ENCODE measurements around the gene EEF1AKMT2.

DNA sequence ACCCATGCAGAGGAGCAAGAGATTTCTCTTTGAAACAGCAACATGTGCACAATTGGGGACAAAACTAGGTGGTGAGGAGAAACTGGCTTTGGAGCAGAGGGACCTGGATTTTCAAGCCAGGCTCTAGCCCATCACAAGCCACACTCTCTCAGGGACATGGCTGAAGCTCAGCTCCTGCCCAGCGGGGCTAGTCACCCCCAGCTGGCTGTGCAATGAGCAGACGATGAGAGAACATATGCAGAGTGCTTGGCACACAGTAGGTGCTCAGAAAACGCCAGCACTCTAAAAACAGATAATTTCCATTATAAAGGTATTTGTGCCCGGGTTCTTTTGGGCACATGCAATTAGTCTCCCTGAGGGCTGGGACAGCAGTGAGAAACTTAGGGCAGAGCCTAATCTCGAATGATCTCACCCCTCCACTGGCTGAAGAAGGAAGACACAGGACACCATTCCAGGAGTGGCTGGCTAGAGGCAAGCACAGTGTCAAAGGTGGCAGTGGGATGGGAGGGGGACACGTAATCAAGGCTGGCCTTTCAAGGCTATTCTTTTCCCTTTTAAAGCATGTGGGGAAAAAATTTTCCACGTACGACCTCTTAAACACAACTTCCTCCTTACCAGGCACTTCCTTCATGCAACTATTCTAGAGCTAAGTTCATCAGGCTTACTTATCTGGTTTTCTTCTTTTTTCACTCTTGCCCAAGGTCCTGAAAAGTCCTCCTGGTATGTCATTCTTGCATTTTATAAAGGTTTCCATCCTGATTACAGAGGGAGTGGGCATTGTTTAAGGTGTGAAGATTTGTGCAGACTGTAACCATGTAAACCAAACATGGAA lies 62.6 kb downstream of the EEF1AKMT2 start:
- TF ChIP-seq, protein P1, sequence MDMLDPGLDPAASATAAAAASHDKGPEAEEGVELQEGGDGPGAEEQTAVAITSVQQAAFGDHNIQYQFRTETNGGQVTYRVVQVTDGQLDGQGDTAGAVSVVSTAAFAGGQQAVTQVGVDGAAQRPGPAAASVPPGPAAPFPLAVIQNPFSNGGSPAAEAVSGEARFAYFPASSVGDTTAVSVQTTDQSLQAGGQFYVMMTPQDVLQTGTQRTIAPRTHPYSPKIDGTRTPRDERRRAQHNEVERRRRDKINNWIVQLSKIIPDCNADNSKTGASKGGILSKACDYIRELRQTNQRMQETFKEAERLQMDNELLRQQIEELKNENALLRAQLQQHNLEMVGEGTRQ (CRISPR knock-in tag; IDR thresholded peaks at IDR 0.05), result no peak
- TF ChIP-seq SMAD4 (CRISPR knock-in tag; IDR thresholded peaks at IDR 0.05) (no peak), GABPB1 (CRISPR knock-in tag; IDR thresholded peaks at IDR 0.05) (no peak), NFATC4 (CRISPR knock-in tag; IDR thresholded peaks at IDR 0.05) (no peak), CREB1 (CRISPR knock-in tag; IDR thresholded peaks at IDR 0.05) (no peak)
- TF ChIP-seq, protein P2, sequence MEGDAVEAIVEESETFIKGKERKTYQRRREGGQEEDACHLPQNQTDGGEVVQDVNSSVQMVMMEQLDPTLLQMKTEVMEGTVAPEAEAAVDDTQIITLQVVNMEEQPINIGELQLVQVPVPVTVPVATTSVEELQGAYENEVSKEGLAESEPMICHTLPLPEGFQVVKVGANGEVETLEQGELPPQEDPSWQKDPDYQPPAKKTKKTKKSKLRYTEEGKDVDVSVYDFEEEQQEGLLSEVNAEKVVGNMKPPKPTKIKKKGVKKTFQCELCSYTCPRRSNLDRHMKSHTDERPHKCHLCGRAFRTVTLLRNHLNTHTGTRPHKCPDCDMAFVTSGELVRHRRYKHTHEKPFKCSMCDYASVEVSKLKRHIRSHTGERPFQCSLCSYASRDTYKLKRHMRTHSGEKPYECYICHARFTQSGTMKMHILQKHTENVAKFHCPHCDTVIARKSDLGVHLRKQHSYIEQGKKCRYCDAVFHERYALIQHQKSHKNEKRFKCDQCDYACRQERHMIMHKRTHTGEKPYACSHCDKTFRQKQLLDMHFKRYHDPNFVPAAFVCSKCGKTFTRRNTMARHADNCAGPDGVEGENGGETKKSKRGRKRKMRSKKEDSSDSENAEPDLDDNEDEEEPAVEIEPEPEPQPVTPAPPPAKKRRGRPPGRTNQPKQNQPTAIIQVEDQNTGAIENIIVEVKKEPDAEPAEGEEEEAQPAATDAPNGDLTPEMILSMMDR (IDR thresholded peaks at IDR 0.05), result no peak
- TF ChIP-seq, protein P3, sequence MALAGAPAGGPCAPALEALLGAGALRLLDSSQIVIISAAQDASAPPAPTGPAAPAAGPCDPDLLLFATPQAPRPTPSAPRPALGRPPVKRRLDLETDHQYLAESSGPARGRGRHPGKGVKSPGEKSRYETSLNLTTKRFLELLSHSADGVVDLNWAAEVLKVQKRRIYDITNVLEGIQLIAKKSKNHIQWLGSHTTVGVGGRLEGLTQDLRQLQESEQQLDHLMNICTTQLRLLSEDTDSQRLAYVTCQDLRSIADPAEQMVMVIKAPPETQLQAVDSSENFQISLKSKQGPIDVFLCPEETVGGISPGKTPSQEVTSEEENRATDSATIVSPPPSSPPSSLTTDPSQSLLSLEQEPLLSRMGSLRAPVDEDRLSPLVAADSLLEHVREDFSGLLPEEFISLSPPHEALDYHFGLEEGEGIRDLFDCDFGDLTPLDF (CRISPR knock-in tag; IDR thresholded peaks at IDR 0.05), result no peak
- TF ChIP-seq, protein P4, sequence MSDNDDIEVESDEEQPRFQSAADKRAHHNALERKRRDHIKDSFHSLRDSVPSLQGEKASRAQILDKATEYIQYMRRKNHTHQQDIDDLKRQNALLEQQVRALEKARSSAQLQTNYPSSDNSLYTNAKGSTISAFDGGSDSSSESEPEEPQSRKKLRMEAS (CRISPR knock-in tag; IDR thresholded peaks at IDR 0.05), result no peak
- TF ChIP-seq, protein P5, sequence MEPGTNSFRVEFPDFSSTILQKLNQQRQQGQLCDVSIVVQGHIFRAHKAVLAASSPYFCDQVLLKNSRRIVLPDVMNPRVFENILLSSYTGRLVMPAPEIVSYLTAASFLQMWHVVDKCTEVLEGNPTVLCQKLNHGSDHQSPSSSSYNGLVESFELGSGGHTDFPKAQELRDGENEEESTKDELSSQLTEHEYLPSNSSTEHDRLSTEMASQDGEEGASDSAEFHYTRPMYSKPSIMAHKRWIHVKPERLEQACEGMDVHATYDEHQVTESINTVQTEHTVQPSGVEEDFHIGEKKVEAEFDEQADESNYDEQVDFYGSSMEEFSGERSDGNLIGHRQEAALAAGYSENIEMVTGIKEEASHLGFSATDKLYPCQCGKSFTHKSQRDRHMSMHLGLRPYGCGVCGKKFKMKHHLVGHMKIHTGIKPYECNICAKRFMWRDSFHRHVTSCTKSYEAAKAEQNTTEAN (CRISPR knock-in tag; IDR thresholded peaks at IDR 0.05), result no peak

Measured in WTC11 (cell line).